ENCODE data around the gene WWP2.
"Not testable (repeated sequence)": the region's sequence is repeated elsewhere in the genome, so short reads cannot be mapped to it uniquely, and the experiment has no call there.

Gene WWP2

DNA sequence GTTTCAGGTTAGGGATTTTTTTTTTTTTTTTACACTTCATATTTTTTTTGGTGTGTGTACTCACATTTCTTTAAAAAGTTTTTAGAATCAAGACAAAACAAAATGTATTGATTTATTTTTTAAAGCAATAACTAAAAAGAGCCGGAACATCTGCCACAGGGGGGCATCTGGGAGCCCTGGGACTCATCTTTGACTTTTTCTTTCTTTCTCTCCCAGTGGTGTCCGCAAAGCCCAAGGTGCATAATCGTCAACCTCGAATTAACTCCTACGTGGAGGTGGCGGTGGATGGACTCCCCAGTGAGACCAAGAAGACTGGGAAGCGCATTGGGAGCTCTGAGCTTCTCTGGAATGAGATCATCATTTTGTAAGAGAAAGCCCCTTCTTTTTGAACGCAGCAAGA, 36.3 kb downstream of the WWP2 start:
- DNase-seq, result no peak

DNA sequence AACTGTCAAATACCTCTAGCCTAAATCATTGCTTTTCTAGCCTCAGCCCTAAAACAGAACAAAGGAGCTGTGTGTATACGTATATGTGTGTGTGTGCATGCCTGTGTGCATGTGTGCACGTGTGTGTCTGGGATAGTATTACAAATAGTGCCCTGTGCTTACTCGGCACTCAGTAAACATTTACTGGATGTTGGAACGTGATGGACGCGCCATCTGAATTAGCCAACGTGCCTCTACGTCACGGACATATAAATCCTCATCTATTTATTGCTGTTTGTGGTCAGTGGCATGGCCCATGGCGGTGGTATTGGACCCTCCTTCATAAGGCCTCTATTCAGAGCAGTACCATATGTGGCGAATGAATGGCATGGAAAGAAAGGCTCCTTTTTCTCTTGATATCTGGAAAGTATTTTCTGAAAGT, 37.5 kb downstream of the WWP2 start:
- no peak for DNase-seq

DNA sequence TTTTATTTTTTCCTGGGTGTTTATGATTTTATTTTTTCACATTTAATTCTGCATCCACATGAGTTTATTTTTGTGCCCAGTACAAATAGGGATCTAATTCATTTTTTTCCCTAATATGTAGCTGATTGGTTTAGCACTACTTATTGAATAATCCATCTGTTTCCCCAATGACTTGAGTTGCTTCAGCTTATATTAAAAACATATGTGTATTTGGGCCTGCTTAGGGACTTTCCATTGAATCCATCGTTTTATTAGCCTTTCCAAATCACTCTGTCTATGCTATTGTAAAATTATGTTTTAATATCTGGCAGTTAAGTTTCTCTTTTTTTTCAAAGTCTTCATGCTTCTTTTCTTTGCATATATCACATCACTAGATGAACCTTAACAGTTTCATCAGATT, 42.2 kb downstream of the WWP2 start:
- DNase-seq, result no peak

DNA sequence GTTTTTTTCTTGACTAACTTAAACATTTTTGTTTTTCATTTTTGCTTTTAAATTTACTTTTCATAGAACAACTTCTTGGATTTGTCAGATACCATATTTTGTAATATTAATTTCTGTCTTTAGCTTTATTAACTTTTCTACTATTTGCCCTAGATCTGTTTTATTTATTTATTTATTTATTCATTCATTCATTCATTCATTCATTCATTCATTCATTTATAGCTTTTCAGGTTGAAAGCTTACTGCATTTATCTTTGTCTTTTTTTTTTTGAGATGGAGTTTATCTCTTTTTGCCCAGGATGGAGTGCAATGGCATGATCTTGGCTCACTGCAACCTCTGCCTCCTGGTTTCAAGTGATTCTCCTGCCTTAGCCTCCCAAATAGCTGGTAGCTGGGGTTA, 44.6 kb downstream of the WWP2 start:
- DNase-seq, result not testable (repeated sequence)

DNA sequence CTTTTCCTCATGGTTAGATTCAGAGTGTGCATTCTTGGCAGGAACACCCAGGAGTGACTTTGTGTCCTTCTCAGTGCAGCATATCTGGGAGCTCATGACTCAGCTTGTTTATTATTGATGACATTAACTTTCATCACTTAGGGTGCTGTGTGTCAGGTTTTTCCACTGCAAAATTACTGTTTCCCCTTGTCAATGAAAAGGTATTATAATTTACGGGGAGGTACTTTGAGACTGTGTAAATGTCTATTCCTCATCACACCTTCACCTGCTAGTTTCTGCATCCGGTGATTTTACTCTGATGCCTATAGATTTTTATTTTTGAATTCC, 50.5 kb downstream of the WWP2 start:
- no peak for DNase-seq

DNA sequence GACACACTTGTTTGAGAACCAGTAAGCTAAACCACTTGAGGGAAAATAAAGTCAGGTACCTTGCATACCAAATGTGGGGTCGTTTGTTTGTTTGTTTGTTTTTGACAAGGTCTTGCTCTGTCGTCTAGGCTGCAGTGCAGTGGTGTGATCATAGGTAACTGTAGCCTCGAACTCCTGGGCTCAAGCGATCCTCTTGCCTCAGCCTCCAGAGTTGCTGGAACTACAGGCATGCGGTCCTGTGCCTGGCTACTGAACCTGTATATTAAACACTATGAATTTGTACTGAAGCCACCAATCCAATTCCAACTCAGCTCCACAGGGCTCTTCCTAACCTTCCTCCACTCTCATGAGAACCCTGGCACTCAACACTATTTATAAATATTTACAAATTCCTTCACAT, 51.9 kb downstream of the WWP2 start:
- no peak for DNase-seq

DNA sequence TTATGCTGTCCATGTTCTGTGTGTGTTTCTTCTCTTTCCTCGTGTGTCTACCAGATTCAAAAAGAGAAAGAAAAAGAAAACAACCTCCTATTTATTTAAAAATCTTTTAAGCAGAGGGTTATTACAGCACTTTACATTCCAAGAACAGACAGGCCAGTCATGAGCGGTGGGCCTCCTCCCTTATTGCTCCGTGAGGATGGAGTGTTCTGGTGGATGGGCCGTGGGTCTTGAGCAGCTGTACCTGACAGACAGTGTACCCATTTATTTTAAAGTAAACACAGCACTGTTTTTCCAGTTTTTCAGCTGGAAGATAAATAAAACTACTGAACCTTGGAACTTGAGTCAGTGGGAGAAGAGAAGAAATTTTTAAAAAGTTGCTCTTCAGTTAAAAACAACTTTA, 52.4 kb downstream of the WWP2 start:
- DNase-seq, result no peak

DNA sequence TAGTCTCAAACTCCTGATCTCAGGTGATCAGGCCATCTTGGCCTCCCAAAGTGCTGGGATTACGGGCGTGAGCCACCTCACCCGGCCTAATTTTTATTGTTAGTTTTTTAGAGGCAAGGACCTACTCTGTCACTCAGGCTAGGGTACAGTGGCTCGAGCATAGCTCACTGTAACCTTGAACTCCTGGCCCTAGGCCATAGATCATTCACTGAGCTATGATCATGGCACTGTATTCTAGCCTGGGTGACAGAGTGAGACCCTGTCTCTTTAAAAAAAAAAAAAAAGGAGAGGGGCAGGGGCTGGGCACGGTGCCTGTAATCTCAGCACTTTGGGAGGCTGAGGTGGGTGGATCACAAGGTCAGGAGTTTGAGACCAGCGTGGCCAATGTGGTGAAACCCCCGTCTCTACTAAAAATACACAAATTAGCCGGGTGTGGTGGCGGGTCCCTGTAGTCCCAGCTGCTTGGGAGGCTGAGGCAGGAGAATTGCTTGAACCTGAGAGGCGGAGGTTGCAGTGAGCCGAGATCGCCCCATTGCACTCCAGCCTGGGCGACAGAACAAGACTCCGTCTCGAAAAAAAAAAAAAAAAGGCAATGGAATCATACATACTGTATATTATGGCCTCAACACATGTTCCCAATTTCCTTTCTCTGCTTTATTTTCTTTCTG, 53.2 kb downstream of the WWP2 start:
- DNase-seq, result not testable (repeated sequence)

DNA sequence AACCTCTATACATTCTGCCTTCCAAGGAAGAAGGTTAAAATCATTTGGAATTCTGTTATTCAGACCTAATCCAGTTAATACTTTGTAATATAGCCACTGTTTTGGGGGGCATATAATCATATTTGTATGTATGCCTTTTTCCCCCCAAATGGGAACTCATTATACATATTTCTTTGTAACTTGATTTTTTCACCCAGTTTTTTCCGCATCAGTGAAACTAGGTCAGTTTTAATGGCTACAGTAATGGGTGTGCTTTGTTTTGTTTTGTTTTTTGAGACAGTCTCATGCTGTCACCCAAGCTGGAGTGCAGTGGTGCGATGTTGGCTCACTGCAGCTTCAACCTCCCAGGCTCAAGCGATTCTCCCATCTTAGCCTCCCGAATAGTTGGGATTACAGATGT, 54.9 kb downstream of the WWP2 start:
- no peak for DNase-seq

DNA sequence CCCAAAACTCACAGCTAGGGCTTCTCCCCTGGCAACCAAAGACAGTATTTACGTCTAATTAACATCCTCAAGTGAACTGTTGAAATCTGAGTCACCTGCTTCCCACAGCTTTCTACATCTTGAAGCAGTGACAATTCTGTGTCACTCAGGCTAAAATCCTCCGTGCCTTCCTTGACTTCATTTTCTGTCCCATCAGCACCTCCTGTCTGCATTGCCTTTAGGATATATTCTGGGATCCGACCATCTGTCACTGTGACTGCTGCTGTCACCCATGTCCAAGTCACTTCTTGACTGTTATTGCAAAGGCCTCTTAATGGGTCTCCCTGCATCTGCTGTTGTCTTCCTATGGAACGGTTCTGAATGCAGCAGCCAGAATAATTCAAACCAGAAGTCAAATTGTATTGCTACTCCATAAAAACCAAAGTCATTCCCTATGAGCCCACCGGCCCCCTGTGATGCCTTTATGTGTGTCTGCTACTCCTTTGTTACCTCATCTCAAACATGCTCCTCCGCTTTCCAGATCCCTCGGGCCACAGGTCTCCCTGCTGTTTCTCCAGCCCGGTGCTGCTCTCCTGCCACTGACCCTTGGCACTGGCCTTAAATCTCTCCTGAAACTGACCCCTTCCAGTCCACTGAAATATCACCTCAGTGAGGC, 56.9 kb downstream of the WWP2 start:
- DNase-seq, result no peak

DNA sequence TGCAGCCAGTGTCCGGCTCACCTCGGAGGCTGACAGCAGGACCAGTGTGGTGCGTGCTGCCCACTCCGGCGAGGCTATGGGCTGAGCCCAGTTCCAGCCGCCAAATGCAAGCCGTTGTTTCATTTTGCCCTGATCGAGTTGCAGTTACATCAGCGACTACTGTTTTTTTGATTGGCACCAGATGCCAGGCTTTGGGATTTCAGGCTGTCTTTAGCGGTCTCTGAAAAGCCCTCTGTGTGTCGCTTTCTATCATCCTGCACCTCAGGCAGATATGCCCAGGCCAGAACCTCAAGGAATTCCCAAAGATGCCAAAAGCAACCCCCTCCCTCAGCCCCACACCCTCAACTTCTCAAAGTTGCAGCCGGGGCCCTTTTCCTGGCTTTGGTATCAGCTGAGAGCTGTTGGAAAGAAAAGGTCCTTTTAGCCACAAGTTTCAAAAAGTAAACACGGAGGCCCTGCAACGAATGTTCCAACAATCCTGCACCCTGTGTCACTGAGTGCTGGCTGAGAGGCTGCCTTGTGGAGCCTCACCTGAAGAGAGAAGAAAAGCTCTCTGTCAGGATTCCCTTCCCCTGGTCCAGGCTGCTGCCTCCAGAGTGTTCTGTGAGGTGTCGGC, 58.9 kb downstream of the WWP2 start:
- no peak for DNase-seq

DNA sequence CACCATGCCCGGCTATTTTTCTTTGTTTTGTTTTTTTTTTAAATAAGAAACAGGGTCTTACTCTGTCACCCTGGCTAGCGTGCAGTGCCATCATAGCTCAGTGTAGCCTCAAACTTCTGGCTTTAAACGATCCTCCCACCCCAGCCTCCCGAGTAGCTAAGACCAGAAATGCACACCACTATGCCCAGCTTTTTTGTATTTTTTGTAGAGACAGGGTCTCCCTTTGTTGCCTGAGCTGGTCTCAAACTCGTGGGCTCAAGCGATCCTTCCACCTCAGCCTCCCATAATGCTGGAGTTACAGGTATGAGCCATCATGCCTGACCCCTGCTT, 59.7 kb downstream of the WWP2 start:
- DNase-seq, result no peak

DNA sequence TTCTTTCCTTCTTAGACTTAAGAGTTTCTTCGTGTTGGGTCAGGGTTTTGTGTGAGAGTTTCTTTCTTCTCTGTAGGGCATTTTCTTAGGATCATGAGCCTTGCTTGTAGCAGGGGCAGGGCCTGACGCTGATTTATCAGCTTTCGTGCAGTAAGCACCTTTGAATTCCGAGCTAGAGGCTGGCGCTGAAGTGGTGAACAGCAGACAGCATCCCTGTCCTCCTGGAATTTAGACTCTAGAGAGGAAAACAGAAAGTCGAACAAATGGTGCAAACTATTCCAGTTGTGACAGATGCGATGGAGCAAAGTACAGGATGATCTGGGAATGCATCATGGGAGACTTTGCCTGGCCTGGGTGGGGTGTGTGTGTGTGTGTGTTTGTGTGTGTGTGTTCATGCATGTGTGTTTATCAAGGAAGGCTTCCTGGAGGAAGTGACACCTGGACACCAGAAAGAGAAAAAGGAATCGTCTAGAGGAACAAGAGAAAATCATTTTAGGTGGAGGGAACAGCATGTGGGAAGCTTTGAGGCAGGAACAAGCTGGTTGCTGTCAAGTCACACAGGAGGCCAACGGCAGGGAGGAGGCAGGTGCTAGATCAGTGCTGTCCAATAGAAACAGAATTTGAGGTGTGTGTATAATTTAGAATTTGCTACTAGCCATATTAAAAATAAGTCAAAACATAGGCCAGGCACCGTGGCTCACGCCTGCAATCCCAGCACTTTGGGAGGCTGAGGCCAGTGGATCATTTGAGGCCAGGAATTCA, 60.2 kb downstream of the WWP2 start:
- DNase-seq, result no peak

DNA sequence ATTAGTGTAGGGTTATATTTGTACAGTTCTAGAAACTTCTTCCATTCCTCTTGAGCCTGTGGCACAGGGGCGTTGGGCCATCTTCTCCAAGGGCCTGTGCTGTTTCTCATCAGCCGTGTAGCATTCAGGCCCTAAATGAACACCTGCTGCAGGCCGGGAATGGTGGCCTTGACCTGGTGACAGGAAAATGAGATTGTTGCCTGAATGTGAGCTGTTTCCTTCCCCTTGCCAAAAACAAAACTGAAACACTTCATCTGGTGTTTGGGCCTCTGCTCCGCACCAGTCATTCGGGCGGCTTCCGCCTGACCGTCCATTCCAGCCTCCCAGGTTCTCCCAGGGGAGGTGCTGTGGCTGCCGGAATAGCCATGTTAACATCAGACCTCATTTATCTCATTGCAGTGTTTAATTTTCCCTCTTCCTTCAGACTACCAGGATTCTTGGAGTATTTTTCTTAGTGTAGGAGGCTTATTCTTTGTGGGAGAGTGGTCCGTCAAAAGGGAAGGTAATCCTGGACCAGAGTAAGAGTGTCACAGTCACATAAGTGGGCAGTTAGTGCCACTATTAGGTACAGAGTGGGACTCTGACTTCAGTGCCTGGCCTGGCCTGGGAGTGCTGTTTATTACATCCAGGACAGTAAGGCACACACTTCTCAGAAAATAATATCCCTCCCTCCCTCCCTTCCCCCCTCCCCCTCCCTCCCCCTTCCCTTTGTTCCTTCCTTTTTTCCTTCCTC, 61.9 kb downstream of the WWP2 start:
- DNase-seq, result no peak

DNA sequence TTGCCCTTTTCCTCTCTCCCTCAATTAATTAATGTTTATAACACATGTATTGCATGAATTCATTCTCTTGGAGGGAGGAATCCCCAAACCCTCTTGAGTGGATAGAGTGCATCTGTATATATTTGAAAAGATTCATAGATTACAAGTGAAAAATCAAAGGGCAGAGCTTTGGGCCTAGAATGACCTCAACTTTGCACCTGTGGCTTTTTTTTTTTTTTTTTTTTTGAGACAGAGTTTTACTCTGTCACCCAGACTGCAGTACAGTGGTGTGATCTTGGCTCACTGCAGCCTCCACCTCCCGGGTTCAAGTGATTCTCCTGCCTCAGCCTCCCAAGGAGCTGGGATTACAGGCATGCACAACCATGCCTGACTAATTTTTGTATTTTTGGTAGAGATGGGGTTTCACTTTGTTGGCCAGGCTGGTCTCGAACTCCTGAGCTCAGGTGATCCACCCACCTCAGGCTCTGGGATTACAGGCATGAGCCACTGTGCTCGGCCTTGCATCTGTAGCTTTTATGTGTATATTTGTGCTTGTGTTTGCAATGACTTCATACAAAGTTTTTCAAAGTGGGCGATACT, 62.5 kb downstream of the WWP2 start:
- DNase-seq, result not testable (repeated sequence)

DNA sequence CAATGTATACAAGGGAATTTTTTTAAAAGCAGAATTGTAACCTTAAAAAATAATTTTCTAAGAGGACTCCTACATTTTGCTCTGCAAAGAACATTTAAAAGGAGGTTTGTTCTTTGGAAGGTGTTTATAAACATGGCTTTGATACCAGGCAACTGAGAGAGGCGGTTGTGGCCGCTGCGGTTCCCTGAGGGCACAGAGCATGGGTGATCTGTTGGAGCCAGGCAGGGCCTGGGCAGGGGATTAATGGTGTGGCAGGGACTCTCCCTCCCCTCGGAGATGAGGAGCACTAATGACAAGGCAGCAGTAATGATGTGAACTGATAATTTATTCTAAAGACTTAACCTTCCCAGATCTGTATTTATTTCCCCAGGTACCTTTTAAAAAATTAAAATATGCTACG, 65.4 kb downstream of the WWP2 start:
- DNase-seq, result no peak

DNA sequence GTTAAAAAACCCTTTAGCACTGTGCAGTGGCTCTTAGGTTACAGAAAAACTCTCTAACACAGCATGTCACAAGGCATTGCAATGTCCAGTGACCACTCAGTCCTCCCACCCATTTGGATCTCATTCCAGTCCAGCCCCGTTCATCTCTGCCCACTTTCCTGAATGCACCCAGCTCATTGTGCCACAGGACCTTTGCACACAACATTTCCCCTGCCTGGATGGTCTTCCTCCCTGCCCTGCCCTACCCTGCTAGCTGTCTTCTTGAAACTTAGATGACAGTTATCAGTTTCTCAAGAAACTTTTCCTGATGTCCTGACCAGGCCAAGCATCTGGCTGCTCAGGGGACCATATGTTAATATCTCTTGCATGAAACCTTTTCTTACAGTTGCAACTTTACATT, 67.2 kb downstream of the WWP2 start:
- DNase-seq, result no peak

DNA sequence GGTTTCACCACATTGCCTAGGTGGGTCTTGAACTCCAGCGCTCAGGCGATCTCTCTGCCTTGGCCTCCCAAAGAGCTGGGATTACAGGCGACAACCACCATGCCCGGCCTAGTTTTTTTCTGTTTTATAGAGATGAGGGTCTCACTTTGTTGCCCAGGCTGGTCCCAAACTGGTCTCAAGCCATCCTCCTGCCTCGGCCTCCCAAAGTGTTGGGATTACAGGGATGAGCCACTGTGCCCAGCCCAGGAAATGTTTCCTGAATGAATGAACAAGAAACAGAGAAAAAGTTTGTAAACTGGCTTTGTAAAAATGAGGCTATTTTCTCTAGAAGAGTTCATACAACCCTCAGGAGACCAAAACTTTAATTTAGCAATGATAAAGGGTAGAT, 68.0 kb downstream of the WWP2 start:
- DNase-seq, result no peak

DNA sequence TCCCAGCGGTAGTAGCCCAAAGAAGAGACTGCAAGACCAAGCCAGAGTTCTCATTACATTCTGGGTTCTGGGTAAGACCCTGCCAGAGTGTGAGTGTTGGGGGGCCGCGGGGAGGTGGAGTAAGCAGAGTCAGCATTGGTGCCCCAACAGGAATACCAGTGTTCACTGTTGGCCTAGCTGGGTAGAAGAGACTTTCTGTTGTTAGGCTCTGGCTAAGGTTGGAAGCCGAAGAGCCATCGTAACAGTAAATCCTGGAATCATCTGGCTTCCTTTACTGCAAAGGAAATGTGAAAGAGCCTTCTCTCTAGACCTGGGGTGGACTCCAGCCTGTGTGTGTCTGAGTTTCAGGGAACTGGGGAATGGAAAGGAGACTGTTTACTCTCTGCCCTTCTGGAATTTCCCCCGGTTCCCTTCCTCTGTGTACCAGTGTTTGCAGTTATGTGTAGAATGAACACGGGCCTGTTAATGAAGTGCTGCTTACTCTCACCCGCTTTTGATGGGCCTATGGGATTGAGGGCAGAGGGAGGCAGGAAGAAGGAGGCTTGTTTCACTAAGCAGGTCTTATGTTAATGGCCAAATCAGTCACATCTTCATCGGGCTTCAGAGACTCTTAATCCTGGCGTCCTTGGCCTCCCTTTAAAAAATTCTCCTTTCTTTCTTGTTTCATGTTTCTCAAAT, 68.5 kb downstream of the WWP2 start:
- no peak for DNase-seq

DNA sequence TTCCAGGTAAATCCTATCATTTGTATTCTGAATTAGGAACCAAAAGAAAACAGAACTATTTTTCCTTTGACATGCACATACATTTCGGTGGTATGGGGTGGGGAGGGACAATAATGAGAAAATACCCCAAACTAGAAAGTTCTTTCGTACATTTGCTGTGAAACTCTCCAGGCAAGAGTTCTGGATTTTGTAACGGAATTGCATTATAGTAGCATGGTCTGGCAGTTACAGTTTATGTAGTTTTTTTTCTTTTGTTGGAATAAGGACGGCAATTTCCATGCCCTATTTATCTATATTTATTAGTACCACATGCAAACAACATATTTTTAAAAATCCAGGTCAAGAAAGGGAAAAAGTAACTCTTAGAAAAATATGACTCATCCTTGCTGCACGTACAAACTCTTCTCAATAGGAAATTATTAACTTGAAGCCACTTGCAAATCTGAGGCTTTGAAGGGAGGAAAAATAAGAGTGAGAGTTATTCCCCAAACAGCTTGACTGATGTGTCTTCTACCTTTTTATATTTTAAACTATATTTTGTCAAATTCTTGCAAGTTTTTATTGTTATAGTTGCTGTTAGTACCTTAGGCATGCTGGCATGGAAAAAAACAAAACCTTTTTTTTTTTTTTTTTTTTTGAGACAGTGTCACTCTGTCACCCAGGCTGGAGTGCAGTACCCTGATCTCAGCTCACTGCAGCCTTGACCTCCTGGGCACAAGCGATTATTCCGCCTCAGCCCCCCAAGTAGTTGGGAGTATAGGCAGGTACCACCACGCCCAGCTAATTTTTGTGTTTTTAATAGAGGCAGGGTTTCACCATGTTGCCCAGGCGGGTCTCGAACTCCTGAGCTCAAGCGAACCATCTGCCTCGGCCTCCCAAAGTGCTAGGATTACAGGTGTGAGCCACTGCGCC, 69.3 kb downstream of the WWP2 start:
- DNase-seq, result no peak
